ENCODE measurements around the gene TTBK1. TPM values are rescaled to one million over a fixed set of nuclear protein-coding genes. Genes with fewer than 3 reads are reported as not detected.
A peak's percentile ranks its signal among the peaks of the same experiment; 100 is the strongest.

Gene TTBK1
- total and polyA plus RNA-seq, 10 of the 15 experiments (the other 5 are each of a cell fraction or from before 2014, with no cell fraction given): 0.05 to 0.27 TPM; not detected in 8

DNA sequence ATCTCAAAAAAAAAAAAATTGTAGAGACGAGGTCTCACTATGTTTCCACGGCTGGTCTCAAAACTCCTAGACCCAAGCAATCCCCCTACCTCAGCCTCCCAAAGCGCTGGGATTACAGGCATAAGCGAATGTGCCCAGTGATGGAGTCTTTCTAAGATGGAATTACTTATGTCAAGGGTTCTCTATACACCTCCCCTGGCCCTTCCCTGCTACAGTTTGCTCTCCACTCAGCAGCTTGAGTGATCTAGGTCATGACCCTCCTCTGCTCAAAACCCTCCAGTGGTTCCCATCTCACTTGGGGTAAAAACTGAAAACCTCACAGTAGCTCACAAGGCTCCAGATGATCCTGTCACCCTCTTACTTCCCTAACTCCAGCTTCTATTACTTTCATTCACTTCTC, 12.2 kb upstream of the TTBK1 start:
- Histone ChIP-seq H2AFZ (ENCODE audit: control insufficient read depth, low read depth, low read length) (0 out of 2 replicates have a peak overlapping the region, but pooled peaks have one; percentile 19), H3K9ac (ENCODE audit: control insufficient read depth, insufficient read depth, low read length) (no peak overlapping the region), H4K20me1 (ENCODE audit: control insufficient read depth, insufficient read depth) (no peaks in the 10 kb centered on the region), H3K4me1 (ENCODE audit: control insufficient read depth, insufficient read depth, low read length) (peaks cover 7% of the 10 kb centered on the region), H3K36me3 (ENCODE audit: control insufficient read depth in 2 of 2, insufficient read depth in 2 of 2, low read length in 1 of 2) (no peaks in the 10 kb centered on the region), H3K9me3 (replicated peaks; ENCODE audit: control insufficient read depth, insufficient read depth, low read length) (no peaks in the 10 kb centered on the region), H3K27me3 (replicated peaks in 1 of 2; ENCODE audit: control insufficient read depth in 2 of 2, insufficient read depth in 2 of 2, low read length in 1 of 2) (no peaks in the 10 kb centered on the region; a peak in 1 of 4 replicates), H3K4me3 (no peak overlapping the region), H3K79me2 (ENCODE audit: control insufficient read depth, insufficient read depth, low read length) (peaks cover 15% of the 10 kb centered on the region), H3K4me2 (ENCODE audit: control insufficient read depth, insufficient read depth) (no peak overlapping the region), H3K27ac (ENCODE audit: control insufficient read depth, insufficient read depth) (no peak overlapping the region)
- POLR2A ChIA-PET: interaction anchor here (0.7 to 1.4 kb wide), 2 partner anchors 10 to 247 kb away, joined by 3 read pairs; partner anchors contain the start of gene TJAP1
- FAIRE-seq (no peak), ATAC-seq (no peak), DNase-seq (ENCODE audit: low read depth, low spot score) (no peak)
- RAD21 ChIA-PET (ENCODE audit: unreplicated experiment): interaction anchor here (1.7 kb wide), 1 partner anchor 277 kb away, joined by 4 read pairs; no protein-coding TSS in a partner anchor
- no peak for TF ChIP-seq BHLHE40 (IDR thresholded peaks at IDR 0.05; ENCODE audit: borderline replicate concordance in 1 of 2, low read depth in 2 of 2, low read length in 1 of 2)
- TF ChIP-seq EP300 (IDR thresholded peaks at IDR 0.05; ENCODE audit: borderline replicate concordance in 1 of 2, control insufficient read depth in 1 of 2, low read depth in 2 of 2, low read length in 2 of 2): no peak
- no peak for TF ChIP-seq CBFB (IDR thresholded peaks at IDR 0.05; ENCODE audit: low read depth)
- TF ChIP-seq, protein P1, sequence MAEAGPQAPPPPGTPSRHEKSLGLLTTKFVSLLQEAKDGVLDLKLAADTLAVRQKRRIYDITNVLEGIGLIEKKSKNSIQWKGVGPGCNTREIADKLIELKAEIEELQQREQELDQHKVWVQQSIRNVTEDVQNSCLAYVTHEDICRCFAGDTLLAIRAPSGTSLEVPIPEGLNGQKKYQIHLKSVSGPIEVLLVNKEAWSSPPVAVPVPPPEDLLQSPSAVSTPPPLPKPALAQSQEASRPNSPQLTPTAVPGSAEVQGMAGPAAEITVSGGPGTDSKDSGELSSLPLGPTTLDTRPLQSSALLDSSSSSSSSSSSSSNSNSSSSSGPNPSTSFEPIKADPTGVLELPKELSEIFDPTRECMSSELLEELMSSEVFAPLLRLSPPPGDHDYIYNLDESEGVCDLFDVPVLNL (IDR thresholded peaks at IDR 0.05; ENCODE audit: low read depth, low read length): no peak
- TF ChIP-seq TCF3 (IDR thresholded peaks at IDR 0.05; ENCODE audit: borderline replicate concordance, insufficient read depth, low read depth, low read length): no peak
- no peak for TF ChIP-seq ZZZ3 (IDR thresholded peaks at IDR 0.05; ENCODE audit: control insufficient read depth, insufficient read length, low read depth)
- TF ChIP-seq ZNF207 (IDR thresholded peaks at IDR 0.05; ENCODE audit: borderline replicate concordance): no peak
- TF ChIP-seq POLR2A (IDR thresholded peaks at IDR 0.05; ENCODE audit: low read depth, low read length): no peak
- no peak for TF ChIP-seq SP1 (IDR thresholded peaks at IDR 0.05; ENCODE audit: low read depth, low read length)
- no peak for TF ChIP-seq SIX5 (IDR thresholded peaks at IDR 0.05; ENCODE audit: low read depth, low read length, severe bottlenecking)
- TF ChIP-seq SMAD1 (IDR thresholded peaks at IDR 0.05; ENCODE audit: low read depth, partially characterized antibody): no peak
- TF ChIP-seq MTA3 (IDR thresholded peaks at IDR 0.05; ENCODE audit: borderline replicate concordance, low read length): no peak
- no peak for TF ChIP-seq SMAD5 (IDR thresholded peaks at IDR 0.05; ENCODE audit: low read depth)
- TF ChIP-seq, protein P2, sequence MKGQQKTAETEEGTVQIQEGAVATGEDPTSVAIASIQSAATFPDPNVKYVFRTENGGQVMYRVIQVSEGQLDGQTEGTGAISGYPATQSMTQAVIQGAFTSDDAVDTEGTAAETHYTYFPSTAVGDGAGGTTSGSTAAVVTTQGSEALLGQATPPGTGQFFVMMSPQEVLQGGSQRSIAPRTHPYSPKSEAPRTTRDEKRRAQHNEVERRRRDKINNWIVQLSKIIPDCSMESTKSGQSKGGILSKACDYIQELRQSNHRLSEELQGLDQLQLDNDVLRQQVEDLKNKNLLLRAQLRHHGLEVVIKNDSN (IDR thresholded peaks at IDR 0.05; ENCODE audit: borderline replicate concordance, extremely low read length, insufficient read depth, low read depth, low read length): no peak
- no peak for TF ChIP-seq MYB (IDR thresholded peaks at IDR 0.05; ENCODE audit: borderline replicate concordance, low read depth, low read length)
- no peak for TF ChIP-seq SIN3A (IDR thresholded peaks at IDR 0.05; ENCODE audit: low read depth, low read length)
- TF ChIP-seq BACH1 (IDR thresholded peaks at IDR 0.05; ENCODE audit: borderline replicate concordance): no peak
- TF ChIP-seq POU2F2 (IDR thresholded peaks at IDR 0.05; ENCODE audit: borderline replicate concordance, low read depth, low read length): no peak
- 88% methylated on average over 4 of the region's 4 CpGs for WGBS (ENCODE audit: insufficient coverage, insufficient replicate concordance, low lambda C conversion rate, missing lambda C conversion rate)
- no TSS peak for BruUV-seq (replicated peaks)
- CTCF ChIA-PET: interaction anchor here (2.7 kb wide), 1 partner anchor 32 kb away, joined by 14 read pairs; no protein-coding TSS in a partner anchor
- in situ Hi-C loops (cut with MboI) (no loop called here), intact Hi-C loops (cut with micrococcal nuclease; ENCODE audit: unreplicated experiment) (no loop called here)
- SMC1A ChIA-PET (ENCODE audit: uncharacterized antibody, unreplicated experiment): interaction anchor here (0.8 to 3.0 kb wide), 3 partner anchors 16 to 57 kb away, joined by 3 to 11 read pairs (median 3); no protein-coding TSS in a partner anchor

All from GM12878 (cell line).